Measurements from ENCODE around the gene LIN7B. TPM values are rescaled to one million over a fixed set of nuclear protein-coding genes. Genes with fewer than 3 reads are reported as not detected.
"Not testable (repeated sequence)": the region's sequence is repeated elsewhere in the genome, so short reads cannot be mapped to it uniquely, and the experiment has no call there.

LIN7B gene
- total RNA-seq, 2 donors from 2014 or later = 4.7 to 5.2 TPM

DNA sequence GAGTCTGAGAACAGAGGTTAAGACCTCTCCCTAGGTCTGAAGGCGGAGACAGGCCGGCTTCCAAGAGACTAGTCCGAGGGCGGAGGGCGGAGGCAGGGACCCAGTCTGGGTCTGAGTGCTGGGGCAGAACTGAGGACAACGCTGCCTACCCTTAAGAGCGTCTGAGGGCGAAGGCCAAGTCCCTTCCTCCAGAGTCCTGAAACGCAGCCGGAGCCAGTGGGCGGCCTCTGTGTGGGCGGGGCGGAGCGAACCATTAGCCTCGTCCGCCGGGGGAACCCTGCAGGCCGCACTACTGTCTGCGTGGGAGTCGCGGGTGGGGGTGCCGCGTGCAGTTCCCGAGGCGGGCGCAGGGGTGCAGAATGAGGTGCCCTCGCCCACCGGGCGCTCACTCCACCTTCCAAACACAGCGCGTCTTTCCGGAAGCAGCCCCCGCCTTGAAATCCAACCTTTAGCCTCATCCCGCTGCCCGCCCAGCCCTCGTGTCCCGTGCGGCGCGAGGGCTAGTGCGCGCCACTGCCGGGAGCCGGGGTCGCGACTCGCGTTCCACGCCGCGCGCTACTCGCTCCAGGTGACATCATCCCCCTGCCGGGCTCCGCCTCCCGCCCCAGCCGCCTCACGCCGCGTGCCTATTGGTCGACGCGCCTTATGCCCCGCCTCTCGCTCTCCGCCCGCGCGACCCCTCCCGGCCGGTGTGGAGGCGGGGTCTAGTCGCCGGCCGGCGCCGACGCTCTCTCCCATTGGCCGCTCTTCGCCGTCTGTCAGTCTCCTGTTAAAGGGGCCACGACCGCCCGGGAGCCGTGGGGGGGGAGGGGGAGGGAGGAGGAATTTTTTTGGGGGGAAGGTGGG, 4.6 kb downstream of the LIN7B start, which contains the start of gene C19orf73:
C19orf73 (minus strand) TSS at position 579 of the 846 bp plus-strand sequence; CDS start at position 458, 121 bp downstream.
- no peaks in the 10 kb centered on the region for H3K9me3 ChIP-seq (ENCODE audit: control insufficient read depth, low read length, poor library complexity, severe bottlenecking)
- H3K27ac Mint-ChIP-seq = peak within 1 kb of the TSS; percentile 95
- peaks cover 37% of the 10 kb centered on the region for H3K4me1 Mint-ChIP-seq
- peak; percentile 95 to 96 (median 96) for DNase-seq
- H3K27me3 Mint-ChIP-seq = peaks cover 5% of the 10 kb centered on the region
- peak; percentile 84 for ATAC-seq
- peak within 1 kb of the TSS; percentile 92 for H3K4me3 Mint-ChIP-seq
- H3K36me3 Mint-ChIP-seq (ENCODE audit: low read depth) = no peaks in the 10 kb centered on the region

DNA sequence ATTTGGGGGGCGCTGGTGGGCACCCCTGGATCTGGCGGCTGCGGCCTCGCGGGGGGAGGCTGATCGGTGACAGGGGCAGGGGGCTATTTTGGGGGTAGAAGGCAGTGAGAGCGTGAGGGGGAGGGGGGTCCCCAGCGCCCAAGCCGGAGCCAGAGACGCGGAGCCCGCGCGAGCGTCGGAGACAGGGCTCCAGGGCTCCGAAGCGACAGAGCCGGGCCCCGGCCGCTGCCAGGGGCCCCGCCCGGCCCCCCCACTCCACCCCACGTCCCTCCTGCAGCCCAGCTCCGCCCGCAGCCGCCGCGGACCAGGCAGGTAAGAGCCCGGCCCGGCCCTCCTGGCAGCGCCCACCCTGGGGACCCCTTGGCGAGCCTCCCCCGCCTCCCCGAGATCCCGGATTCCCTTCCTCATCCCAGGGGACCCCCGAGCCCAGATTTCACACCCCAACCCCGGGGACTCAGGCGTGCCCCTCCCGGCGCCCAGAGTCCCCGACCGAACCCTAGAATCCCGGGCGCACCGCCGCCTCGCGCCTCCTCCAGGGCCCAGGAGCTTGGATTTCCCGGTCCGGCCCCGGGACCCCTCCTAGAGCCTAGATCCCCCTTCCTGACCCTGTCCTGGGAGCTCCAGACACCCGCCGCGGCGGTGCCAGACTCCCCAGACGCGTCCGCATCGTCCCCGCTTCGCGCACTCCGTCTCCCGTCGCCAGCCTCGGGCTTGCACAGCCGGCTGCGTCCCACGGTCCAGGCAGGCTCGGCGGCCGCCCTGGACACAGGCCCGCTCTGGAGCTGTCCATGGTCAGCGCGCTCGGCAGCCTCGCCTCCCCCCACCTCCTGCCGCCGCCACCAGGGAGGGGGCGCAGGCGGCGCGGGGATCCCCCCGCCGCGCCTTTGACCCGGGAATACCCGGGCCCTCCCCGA, 5.5 kb downstream of the LIN7B start, which contains the start of gene PPFIA3:
PPFIA3 (plus strand) TSS at position 134 of the 914 bp plus-strand sequence. CDS start 8,330 bp downstream, outside the sequence.
- H3K4me1 Mint-ChIP-seq = peaks cover 34% of the 10 kb centered on the region
- H3K36me3 Mint-ChIP-seq (ENCODE audit: low read depth) = no peaks in the 10 kb centered on the region
- no peak for DNase-seq
- peak within 1 kb of the TSS; percentile 95 for H3K27ac Mint-ChIP-seq
- peak within 1 kb of the TSS; percentile 92 for H3K4me3 Mint-ChIP-seq
- H3K9me3 ChIP-seq (ENCODE audit: control insufficient read depth, low read length, poor library complexity, severe bottlenecking) = no peaks in the 10 kb centered on the region
- H3K27me3 Mint-ChIP-seq = peaks cover 5% of the 10 kb centered on the region
- no peak for ATAC-seq

DNA sequence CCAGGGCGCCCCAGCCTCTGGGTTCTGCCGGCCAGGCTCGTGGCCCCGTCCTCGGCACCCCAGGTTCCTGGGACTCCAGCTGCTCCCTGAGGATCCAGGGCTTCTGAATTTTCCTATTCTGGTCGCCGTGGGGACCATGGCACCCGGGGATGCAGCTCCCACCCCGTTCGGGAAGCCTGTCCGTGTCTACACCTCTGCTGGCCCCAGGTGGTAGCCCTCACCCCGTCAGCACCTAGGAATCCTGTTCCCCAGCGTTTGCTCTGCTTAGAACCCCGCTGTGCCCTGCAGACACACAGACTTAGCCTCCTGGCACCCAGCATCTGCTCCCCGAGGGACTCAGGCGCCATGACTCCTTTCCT, 6.1 kb downstream of the LIN7B start:
- peaks cover 5% of the 10 kb centered on the region for H3K27me3 Mint-ChIP-seq
- peaks cover 30% of the 10 kb centered on the region for H3K4me1 Mint-ChIP-seq
- DNase-seq (no peak), ATAC-seq (no peak)
- H3K27ac Mint-ChIP-seq = peak overlapping the region; percentile 71
- peak overlapping the region; percentile 92 for H3K4me3 Mint-ChIP-seq
- H3K36me3 Mint-ChIP-seq (ENCODE audit: low read depth) = no peaks in the 10 kb centered on the region
- no peaks in the 10 kb centered on the region for H3K9me3 ChIP-seq (ENCODE audit: control insufficient read depth, low read length, poor library complexity, severe bottlenecking)

DNA sequence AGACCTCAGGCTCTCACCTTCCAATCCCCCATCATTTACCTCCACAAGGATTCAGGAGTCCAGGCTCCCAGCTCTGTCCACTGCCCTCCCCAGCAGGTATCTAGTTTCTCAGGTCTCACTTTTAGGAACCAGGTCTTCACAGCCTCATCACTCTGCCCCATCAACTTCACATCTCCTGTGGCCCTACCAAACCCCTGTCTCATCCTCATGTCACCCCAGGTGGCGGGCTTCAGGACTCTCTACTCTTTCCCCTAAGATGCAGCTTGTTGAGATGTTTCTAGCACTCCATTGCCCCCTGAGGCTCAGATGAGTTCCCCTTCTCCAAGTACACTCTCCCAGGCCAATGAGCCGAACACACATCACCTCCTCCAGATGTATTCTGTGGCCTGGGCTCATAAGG, 6.7 kb downstream of the LIN7B start:
- DNase-seq (no peak), ATAC-seq (no peak)
- H3K9me3 ChIP-seq (ENCODE audit: control insufficient read depth, low read length, poor library complexity, severe bottlenecking) = no peaks in the 10 kb centered on the region
- Mint-ChIP-seq H3K27ac (peak overlapping the region; percentile 71), H3K4me3 (peak overlapping the region; percentile 92), H3K4me1 (peaks cover 30% of the 10 kb centered on the region), H3K36me3 (ENCODE audit: low read depth) (no peaks in the 10 kb centered on the region), H3K27me3 (peaks cover 5% of the 10 kb centered on the region)

DNA sequence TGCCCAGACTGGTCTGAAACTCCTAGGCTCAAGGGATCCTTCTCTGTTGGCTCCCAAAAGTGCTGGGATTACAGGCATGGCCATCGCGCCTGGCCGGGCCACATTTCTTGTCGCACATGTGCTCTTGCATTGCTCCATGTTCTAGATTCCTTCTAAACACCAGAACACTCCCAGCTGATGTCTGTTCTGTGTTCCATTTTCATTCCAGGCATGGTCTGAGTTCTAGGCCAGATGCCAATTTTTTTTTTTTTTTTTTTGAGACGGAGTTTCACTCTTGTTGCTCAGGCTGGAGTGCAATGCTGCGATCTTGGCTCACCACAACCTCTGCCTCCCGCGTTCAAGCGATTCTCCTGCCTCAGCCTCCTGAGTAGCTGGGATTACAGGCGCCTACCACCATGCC, 7.7 kb downstream of the LIN7B start:
- peaks cover 24% of the 10 kb centered on the region for H3K4me1 Mint-ChIP-seq
- H3K27me3 Mint-ChIP-seq; ATAC-seq; H3K9me3 ChIP-seq (ENCODE audit: control insufficient read depth, low read length, poor library complexity, severe bottlenecking); H3K36me3 Mint-ChIP-seq (ENCODE audit: low read depth); H3K27ac Mint-ChIP-seq; DNase-seq; H3K4me3 Mint-ChIP-seq: not testable (repeated sequence)

DNA sequence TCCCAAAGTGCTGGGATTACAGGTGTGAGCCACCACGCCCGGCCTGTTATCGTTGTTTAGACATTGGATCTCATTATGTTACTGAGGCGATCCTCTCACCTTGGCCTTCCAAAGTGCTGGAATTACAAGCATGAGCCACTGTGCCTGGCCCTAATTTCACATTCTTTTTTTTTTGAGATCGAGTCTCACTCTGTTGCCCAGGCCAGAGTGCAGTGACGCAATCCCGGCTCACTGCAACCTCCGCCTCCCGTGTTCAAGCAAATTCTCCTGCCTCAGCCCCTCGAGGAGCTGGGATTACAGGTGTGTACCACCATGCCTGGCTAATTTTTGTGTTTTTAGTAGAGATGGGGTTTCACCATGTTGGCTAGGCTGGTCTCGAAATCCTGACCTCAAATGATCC, 9.1 kb downstream of the LIN7B start:
- H3K4me3 Mint-ChIP-seq; H3K36me3 Mint-ChIP-seq (ENCODE audit: low read depth); H3K27ac Mint-ChIP-seq; H3K27me3 Mint-ChIP-seq; ATAC-seq; H3K9me3 ChIP-seq (ENCODE audit: control insufficient read depth, low read length, poor library complexity, severe bottlenecking); DNase-seq: not testable (repeated sequence)
- H3K4me1 Mint-ChIP-seq = peaks cover 18% of the 10 kb centered on the region

DNA sequence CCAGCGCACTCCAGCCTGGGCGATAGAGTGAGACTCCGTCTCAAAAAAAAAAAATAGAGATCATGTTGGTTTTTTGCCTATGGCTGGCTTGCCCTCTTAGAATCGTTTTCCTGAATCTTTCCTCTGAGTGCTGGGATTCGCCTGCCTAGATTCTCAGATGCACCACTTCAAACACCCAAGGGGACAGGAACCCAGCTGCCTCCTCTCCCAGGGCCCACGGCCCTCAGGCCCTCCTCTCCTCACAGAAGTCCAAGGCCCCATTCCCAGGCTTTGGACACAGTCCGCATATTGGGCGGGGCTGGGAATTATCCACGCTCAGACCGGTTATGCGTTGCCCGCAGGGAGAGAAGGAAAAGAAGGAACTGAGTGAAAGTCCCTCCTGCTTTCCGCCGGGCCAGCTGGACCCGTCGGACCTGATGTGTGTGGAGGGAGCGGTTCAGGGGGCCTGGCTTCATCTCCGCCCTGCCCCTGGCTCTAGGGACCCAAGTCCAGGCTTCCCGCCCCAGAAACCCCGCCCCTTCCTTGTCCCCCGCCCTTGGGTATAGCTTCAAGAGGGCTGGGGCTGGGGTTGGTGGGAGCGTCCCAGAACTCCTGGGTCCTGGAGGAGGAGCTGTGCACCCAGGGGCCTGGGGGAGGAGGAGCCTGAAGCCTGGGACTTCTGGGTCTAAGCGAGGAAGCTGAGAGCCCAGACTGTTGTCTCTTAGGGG, 11.0 kb downstream of the LIN7B start:
- H3K27ac Mint-ChIP-seq = no peak overlapping the region
- no peaks in the 10 kb centered on the region for H3K36me3 Mint-ChIP-seq (ENCODE audit: low read depth)
- no peak for ATAC-seq
- peaks cover 5% of the 10 kb centered on the region for H3K27me3 Mint-ChIP-seq
- DNase-seq = no peak
- H3K4me3 Mint-ChIP-seq = no peak overlapping the region
- H3K9me3 ChIP-seq (ENCODE audit: control insufficient read depth, low read length, poor library complexity, severe bottlenecking) = no peaks in the 10 kb centered on the region
- H3K4me1 Mint-ChIP-seq = peaks cover 22% of the 10 kb centered on the region

DNA sequence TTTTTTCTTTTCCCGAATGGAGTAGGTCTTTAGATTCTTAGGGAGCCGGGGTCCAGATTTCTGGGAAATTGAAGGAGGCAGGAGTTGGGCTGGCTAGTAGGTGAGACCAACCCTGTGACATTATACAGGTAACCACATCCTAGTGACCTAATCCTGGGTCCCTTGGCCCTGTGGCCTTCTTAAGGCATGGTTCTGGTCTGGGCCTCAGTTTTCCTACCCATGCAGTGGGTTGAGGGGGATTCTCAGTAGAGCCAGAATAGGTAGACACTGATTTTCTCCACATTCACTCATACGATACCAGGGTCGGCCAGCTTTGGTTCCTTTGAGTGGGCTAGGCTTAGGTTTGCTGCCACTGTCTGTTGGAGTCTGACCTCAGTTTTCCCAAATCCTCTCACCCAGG, 12.4 kb downstream of the LIN7B start:
- Mint-ChIP-seq H3K36me3 (ENCODE audit: low read depth) (no peaks in the 10 kb centered on the region), H3K4me3 (no peak overlapping the region), H3K27me3 (no peaks in the 10 kb centered on the region), H3K4me1 (peaks cover 14% of the 10 kb centered on the region), H3K27ac (no peak overlapping the region)
- DNase-seq = no peak
- no peak for ATAC-seq
- H3K9me3 ChIP-seq (ENCODE audit: control insufficient read depth, low read length, poor library complexity, severe bottlenecking) = no peaks in the 10 kb centered on the region

DNA sequence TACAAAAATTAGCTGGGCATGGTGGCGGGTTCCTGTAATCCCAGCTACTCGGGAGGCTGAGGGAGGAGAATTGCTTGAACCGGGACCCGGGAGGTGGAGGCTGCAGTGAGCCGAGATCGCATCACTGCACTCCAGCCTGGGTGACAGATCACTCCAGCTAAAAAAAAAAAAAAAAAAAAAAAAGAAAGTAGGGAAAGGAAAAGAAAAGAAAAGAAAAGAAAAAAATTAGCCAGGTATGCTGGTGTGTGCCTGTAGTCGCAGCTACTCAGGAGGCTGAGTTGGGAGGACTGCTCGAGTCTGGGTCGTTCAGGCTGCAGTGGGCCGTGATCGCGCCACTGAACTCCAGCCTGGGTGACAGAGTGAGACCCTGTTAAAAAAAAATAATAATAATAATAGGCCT, 13.1 kb downstream of the LIN7B start:
- not testable (repeated sequence) for ATAC-seq, DNase-seq

DNA sequence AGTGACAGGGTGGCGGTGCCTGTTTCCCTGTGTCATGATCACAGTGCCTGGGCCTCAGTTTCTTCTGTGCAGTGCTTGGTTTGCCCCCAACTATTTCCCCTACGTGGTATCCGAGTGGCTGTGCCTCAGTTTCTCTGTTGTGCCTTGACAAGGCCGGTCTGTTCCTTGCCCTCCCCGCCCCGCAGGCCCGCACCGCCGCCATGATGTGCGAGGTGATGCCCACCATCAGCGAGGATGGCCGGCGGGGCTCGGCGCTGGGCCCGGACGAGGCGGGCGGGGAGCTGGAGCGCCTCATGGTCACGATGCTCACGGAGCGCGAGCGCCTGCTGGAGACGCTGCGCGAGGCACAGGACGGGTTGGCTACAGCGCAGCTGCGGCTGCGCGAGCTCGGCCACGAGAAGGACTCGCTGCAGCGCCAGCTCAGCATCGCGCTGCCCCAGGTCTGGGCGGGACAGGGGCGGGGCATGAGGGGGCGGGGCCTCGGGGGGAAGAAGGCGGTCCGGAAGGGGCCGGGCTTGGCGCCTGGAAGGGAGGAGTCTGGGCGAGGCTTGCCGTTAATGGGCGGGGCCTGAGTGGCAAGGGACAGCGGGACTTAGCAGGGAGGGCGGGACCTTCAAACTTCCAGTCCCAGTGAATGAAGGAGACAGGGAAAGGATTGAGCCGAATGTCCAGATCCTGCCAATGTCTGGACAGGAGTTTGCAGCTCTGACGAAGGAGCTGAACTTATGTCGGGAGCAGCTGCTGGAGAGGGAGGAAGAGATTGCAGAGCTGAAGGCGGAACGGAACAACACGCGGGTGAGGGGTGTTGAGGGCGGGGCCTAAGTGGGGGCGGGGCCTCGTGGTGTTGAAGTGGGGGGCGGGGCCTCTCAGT, 13.7 kb downstream of the LIN7B start:
- H3K27ac Mint-ChIP-seq = no peak overlapping the region
- H3K9me3 ChIP-seq (ENCODE audit: control insufficient read depth, low read length, poor library complexity, severe bottlenecking) = no peaks in the 10 kb centered on the region
- peak; percentile 91 to 94 (median 91) for DNase-seq
- peak overlapping the region; percentile 66 for H3K4me3 Mint-ChIP-seq
- peaks cover 13% of the 10 kb centered on the region for H3K4me1 Mint-ChIP-seq
- no peaks in the 10 kb centered on the region for H3K27me3 Mint-ChIP-seq
- ATAC-seq = peak; percentile 94
- H3K36me3 Mint-ChIP-seq (ENCODE audit: low read depth) = no peaks in the 10 kb centered on the region

More for the DNA sequence above, 13.1 kb downstream of the LIN7B start:
- peaks cover 14% of the 10 kb centered on the region for H3K4me1 Mint-ChIP-seq
- not testable (repeated sequence) for H3K9me3 ChIP-seq (ENCODE audit: control insufficient read depth, low read length, poor library complexity, severe bottlenecking); H3K4me3 Mint-ChIP-seq; H3K27ac Mint-ChIP-seq; H3K27me3 Mint-ChIP-seq; H3K36me3 Mint-ChIP-seq (ENCODE audit: low read depth)

DNA sequence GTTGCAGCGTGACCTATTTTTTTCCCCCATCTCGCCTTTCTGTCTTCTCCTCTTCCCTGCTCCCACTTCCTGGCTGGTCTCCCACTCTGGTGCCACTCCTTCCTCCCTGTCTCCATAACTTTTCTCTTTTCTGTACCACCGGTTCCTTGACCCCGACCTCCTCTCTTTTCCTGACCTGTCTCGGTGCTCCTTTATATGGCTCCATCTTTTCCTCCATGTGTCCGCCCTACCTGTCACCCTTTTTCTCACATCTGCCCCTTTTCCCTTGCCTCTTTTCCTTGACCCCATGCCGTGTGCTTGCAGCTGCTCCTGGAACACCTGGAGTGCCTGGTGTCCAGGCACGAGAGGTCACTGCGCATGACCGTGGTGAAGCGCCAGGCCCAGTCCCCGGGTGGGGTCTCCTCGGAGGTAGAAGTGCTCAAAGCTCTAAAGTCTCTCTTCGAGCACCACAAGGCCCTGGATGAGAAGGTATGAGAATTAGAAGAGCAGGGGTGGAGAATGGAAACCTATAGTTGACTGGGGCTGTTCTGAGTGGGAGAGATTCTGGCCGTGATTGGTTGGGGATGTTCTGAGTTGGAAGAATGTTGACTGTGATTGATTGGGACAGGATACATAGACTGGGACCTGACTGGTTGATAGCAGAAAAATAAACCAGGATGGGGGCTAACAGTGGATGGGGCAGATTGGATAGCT, 14.5 kb downstream of the LIN7B start:
- Mint-ChIP-seq H3K4me1 (peaks cover 19% of the 10 kb centered on the region), H3K27ac (no peak overlapping the region)

DNA sequence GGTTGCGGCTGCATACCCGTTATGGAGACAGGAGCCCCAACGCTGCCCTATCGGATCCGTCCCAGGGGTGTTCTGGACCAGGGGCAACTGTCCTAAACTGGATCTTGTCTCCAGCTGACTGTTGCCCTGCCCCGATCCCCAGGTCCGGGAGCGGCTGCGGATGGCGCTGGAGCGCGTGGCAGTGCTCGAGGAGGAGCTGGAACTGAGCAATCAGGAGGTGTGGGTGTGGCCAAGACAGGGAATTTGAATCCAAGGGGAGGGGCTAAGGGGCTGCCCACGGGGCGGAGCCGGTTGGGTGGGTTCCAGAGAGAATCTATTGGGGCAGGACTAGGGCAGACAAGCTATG, 15.0 kb downstream of the LIN7B start:
- DNase-seq (no peak), ATAC-seq (no peak)
- H3K4me3 Mint-ChIP-seq = peak overlapping the region; percentile 47
- no peaks in the 10 kb centered on the region for H3K9me3 ChIP-seq (ENCODE audit: control insufficient read depth, low read length, poor library complexity, severe bottlenecking)
- peaks cover 22% of the 10 kb centered on the region for H3K4me1 Mint-ChIP-seq
- H3K27me3 Mint-ChIP-seq = no peaks in the 10 kb centered on the region
- H3K27ac Mint-ChIP-seq = no peak overlapping the region
- H3K36me3 Mint-ChIP-seq (ENCODE audit: low read depth) = no peaks in the 10 kb centered on the region

More for the DNA sequence above, 14.5 kb downstream of the LIN7B start:
- no peaks in the 10 kb centered on the region for H3K9me3 ChIP-seq (ENCODE audit: control insufficient read depth, low read length, poor library complexity, severe bottlenecking)
- DNase-seq (no peak), ATAC-seq (no peak)
- no peaks in the 10 kb centered on the region for H3K27me3 Mint-ChIP-seq
- H3K36me3 Mint-ChIP-seq (ENCODE audit: low read depth) = no peaks in the 10 kb centered on the region
- peak overlapping the region; percentile 47 for H3K4me3 Mint-ChIP-seq
